HG02885 (cell line): ENCODE measurements around the gene CPED1.
"Not testable (repeated sequence)": the region's sequence is repeated elsewhere in the genome, so short reads cannot be mapped to it uniquely, and the experiment has no call there.

Source experiments
- ATAC-seq: cut with Tn5 transposase; IDR thresholded peaks from one replicate; pipeline ENCODE4 v1.9.1; 2021; ENCODE audit warnings: mild to moderate bottlenecking; ENCODE audit not compliant: unreplicated experiment, poor library complexity

CPED1 gene

DNA sequence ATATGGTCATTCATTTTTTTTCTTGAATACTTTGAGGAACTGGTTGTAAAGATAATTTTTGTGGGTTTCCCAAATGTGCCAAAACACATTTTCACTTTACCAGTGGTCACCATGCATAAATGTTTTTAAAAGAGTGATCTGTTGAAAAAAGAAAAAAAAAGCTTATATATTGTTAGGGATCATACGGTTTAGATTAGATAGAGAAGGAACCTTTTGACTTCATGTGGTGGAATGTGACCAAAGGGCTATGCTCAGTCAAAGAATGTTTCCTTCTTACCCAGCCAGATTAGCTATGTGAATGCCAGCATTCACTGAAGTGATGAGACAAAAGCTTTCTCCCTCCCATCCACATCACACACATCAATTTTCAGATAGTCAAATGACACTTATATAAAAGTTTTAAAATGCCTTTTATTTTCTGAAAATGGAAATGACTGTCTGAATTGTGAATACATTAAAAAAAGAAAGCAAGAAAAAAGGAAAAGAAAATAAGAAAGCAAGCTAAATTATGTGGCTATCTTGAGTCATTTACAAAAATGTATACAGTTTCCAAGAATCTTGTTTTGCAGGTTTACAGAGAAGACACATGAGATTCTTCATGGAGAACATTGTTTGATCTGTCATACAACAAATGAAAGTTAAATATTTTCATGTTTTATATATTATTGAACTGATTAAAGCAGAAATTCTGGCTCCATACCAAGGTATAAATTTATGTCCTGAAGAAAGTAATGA, 8.6 kb upstream of the CPED1 start:
- no peak for ATAC-seq

- ATAC-seq: no peak
Measured at GRCh38 chr7:120981117-120981516, 7.4 kb upstream of the CPED1 start.

- ATAC-seq: no peak
Measured at GRCh38 chr7:120981888-120982615, 6.5 kb upstream of the CPED1 start.

DNA sequence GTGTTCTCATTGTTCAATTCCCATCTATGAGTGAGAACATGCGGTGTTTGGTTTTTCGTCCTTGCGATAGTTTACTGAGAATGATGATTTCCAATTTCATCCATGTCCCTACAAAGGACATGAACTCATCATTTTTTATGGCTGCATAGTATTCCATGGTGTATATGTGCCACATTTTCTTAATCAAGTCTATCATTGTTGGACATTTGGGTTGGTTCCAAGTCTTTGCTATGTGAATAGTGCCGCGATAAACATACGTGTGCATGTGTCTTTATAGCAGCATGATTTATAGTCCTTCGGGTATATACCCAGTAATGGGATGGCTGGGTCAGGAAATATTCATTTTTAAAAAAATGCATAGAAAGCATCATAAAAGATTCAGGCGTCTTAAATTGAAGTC, 4.9 kb upstream of the CPED1 start:
- not testable (repeated sequence) for ATAC-seq

DNA sequence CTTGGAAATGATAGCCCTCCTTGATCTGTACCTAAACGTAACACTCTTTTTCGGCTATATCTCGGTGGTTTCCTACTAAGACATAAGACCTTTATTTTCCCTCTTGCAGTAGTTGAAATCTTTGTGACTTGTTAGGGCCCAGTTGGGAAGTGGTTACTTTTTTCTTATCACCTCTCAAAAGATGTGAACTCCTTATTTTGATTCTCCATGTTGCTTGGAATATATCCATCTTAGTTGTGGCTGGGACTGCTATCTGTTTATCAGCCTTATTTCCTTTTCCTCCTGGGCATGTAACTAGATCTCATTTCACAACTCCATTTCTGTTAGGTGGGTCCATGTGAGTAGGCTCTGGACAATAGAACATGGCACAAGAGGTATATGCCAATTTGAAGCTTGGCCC, 4.1 kb upstream of the CPED1 start:
- ATAC-seq: no peak

DNA sequence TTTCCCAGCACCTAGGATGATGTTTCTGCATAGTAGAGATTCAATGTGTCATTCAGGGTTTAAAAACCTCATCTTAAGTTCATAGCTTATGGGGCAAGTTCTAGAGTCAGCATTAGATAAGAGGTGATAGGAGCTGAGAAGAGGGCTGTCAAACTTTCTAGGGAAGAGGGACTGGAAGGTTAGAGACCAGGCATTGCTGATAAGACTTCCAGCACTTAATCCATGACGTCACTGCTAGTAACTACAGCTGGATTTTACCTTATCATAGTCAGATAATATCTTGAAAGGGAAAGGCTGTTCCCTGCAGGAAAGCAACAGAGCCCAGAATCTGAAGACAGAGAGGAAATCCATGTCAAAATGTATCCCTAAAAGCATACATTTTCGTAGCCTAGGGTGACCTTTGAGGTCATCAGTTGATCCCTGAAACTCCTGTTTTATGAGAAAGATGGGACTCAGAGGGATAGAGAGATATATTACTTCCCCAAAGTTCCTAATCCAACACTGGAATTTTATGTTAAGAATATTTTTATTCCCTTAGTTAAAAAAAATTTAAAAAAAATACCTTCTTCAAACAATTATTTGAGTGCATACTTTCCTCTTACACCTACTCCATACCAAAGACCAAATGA, 3.3 kb upstream of the CPED1 start:
- ATAC-seq: no peak

- no peak for ATAC-seq
Measured at GRCh38 chr7:120985839-120986238, 2.7 kb upstream of the CPED1 start.

DNA sequence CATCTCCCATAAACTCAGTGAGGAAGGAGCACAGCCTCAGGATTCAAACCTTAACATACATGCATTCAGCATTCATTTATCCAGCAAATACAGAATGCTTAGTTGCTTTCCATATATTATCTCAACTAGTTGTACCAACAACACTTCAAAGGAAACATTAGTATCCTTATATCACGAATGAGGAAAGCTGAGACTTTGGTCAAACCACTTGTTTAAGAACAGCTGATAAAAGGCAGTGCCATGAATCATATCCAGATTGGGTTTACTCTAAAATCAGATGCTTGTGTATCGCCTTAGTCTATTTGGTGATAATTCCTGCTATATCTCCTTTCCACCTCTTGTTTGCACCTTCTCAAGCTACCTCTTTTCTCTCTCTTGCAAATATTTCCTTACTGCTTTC, 1.9 kb upstream of the CPED1 start:
- no peak for ATAC-seq

DNA sequence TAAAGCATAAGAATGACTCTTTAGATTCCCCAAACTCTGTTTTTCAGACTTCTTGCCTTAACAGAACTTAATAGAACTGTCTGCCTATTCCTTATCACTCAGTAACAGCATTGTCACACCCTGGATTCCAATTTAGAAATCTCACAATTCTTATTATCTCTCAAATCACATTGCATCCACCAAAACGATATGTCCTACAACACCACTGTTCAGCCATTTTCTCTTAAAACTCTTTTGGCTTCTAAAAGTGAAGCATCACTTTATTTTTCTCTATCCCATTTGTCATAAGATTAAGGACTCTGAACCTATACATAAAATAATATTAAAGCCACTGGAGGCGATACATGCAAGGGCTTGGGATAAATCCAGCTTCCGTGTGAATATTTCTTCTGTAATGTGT, 1.2 kb upstream of the CPED1 start:
- no peak for ATAC-seq

DNA sequence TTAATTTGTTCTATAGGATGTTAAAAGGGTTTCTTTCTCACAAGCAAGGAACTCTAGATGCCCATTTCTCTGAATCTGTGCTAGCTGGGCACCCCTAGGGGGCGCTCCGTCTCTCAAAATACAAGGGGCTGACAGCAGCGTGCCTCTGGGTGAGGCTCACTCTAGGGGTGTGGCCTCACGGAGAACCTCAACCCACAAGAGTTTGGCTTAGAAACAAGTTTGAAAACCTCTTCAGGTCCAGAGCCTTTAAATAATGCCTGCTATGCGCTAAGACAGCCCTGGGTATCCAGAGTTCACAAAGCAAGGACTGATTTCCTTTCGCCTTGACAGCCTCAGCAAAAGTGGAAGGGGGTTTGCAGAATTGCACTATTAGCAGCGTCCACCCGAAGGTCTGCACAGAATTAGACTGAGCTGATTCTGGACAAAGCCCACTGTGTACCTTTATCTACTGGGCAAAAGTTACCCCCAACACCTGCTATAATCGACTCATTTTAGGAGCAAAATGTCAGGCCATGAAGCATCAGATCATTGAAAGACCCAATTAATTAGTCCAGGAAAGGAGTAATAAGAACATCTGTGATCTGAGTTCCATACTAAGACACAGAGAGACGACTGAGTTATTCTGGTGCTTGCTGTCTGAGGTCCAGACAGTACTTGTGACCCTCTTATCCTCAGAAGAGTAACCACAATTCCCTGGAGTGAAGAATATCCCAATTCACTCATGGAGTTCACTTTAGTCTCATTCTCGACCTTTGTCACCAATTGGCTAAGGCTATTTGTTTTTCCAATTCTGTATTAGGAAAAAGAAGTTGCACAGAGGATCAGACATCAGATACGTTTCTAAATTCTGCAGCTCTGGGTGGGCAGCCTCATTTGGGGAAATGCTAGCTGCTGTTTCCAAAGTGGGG, 574 bp upstream of the CPED1 start:
- ATAC-seq: peak; percentile 96

GRCh38 chr7:120989257-120990220, 1.0 kb downstream of the CPED1 start:
- ATAC-seq: no peak

DNA sequence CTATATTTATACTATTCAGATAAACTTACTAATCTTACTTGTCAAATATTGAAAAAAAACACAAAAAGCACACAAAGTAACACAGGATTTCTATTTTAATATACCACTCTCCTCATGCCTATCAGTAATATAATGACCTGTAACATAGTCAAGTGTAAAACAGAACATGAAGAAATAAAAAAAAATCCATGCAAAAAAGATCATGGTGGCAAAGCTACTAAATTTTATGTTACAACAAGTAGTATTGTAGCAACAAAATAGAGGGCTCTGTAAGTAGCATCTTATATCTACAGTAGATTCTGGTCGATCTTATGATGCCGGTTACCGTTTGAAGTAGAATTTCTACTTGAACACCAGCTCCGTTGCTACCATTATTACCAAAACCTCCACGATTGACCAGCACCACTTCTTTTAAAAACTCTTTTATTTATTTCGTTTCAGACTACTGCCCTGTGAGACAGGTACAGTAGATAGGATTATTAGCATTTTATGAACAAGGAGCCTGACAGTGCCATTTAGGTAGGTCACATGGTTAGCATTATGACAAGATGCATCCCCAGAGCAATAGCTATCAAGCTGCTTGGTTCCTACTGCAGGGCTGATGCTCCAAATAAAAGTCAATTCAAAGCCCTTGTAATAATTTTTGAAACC, 2.1 kb downstream of the CPED1 start:
- no peak for ATAC-seq

GRCh38 chr7:120991161-120991560, 2.6 kb downstream of the CPED1 start:
- ATAC-seq: no peak

DNA sequence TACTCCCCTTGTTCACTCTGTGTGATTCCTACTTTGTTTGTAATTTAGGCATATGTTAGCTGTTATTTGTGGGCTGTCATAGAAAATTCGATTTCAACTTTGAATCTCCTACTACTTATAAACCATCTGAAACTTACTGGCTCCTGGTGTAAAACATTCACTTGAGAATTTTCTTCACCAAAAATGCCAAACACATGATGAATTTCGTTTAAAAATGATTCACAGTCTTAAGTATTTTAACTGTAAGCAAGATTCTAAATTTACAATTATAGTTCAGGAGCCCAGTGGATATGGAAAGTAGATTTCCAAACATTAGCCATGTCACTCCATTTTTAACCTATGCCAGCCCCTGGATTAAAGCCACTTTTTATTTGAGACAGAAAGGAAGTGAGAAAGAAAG, 3.1 kb downstream of the CPED1 start:
- ATAC-seq: no peak

- no peak for ATAC-seq
Measured at GRCh38 chr7:120992272-120992964, 3.9 kb downstream of the CPED1 start.

- ATAC-seq: no peak
Measured at GRCh38 chr7:120992965-120993494, 4.5 kb downstream of the CPED1 start.

GRCh38 chr7:120993553-120994191, 5.2 kb downstream of the CPED1 start:
- ATAC-seq: no peak
